Gastroesophageal sphincter (tissue), 4 donors: ENCODE measurements around the gene SPTB. TPM values are rescaled to one million over a fixed set of nuclear protein-coding genes. Genes with fewer than 3 reads are reported as not detected.

ENCODE experiments used
- ATAC-seq: fragments of 150-250 bp; one replicate; pipeline ENCODE4 v1.9.1; 2016; ENCODE audit warnings: mild to moderate bottlenecking, moderate library complexity
- H3K27ac ChIP-seq, 4 donors: fragments of 200-600 bp; sonication (generic) in 3 of 4; 1 replicate in 3 of 4; 2 replicates in 1 of 4; pipeline ENCODE4 v1.5.1; 2016 to 2019
- H3K27me3 ChIP-seq: fragments of 200-600 bp; sonication (generic); one replicate; pipeline ENCODE4 v1.5.1; 2019
- H3K36me3 ChIP-seq, 2 donors: fragments of 200-600 bp; sonication (generic); one replicate each; pipeline ENCODE4 v1.5.1; 2019; ENCODE audit warnings: control low read depth in 1 of 2
- H3K4me1 ChIP-seq, 3 donors: fragments of 200-600 bp; sonication (generic); 1 replicate in 2 of 3; 2 replicates in 1 of 3; pipeline ENCODE4 v1.5.1; 2016 to 2019; ENCODE audit warnings: control low read depth in 2 of 3
- H3K4me3 ChIP-seq, 2 donors: fragments of 200-600 bp; sonication (generic); one replicate each; pipeline ENCODE4 v1.5.1; 2019; ENCODE audit warnings: mild to moderate bottlenecking in 1 of 2, moderate library complexity in 1 of 2
- H3K9me3 ChIP-seq, 3 donors: fragments of 200-600 bp; sonication (generic); one replicate each; pipeline ENCODE4 v1.5.1; 2017 to 2019; ENCODE audit warnings: control low read depth in 2 of 3
- CTCF ChIP-seq, 4 experiments: fragments of 200-600 bp in 2 of 4; fragments of 450-650 bp in 2 of 4; sonication (generic) in 1 of 4; IDR thresholded peaks; one replicate each; pipeline ENCODE4 v1.5.1; 2017 to 2019; ENCODE audit warnings: antibody characterized with exemption in 4 of 4, mild to moderate bottlenecking in 2 of 4, moderate library complexity in 2 of 4
- EP300 ChIP-seq: sonication (generic); formaldehyde crosslinking; IDR thresholded peaks from one replicate; pipeline ENCODE4 v1.6.1; 2017; ENCODE audit warnings: antibody characterized with exemption, mild to moderate bottlenecking
- POLR2A ChIP-seq, 2 donors: fragments of 450-650 bp; IDR thresholded peaks; one replicate each; pipeline ENCODE4 v1.6.1; 2017; ENCODE audit warnings: antibody characterized with exemption in 2 of 2, mild to moderate bottlenecking in 2 of 2, moderate library complexity in 1 of 2
- POLR2AphosphoS5 ChIP-seq: sonication (generic); formaldehyde crosslinking; IDR thresholded peaks from one replicate; pipeline ENCODE4 v1.6.1; 2017; ENCODE audit warnings: antibody characterized with exemption
- WGBS, 2 donors: methylation state at CpG; one replicate each; pipeline ENCODE4 v1.1.5; 2018; ENCODE audit warnings: low coverage in 1 of 2; 5-methylcytosine and 5-hydroxymethylcytosine counted together
- total RNA-seq, 4 donors: library from RNA; depleted of rRNA; stranded (reverse); fragments of >200 nt; gene quantifications; one replicate each; pipeline ENCODE4 v1.1.0, GENCODE V29; 2016

The SPTB gene
- total RNA-seq, 4 donors from 2014 or later, result 0.62 to 3.1 (median 1.0) TPM

- Histone ChIP-seq H3K9me3 (no peaks in the 10 kb centered on the region), H3K4me3 (no peak overlapping the region), H3K4me1 (peaks cover 0 to 2% (median 0%) of the 10 kb centered on the region in 3 donors), H3K36me3 (no peaks in the 10 kb centered on the region), H3K27me3 (no peaks in the 10 kb centered on the region), H3K27ac (no peak overlapping the region)
- TF ChIP-seq EP300 (no peak), POLR2A (IDR thresholded peaks at IDR 0.05) (no peak), POLR2AphosphoS5 (no peak), CTCF (IDR thresholded peaks at IDR 0.05) (no peak)
- WGBS, 2 donors, result 80 to 84% methylated on average over 1 to 8 of the region's 9 CpGs
- no peak for ATAC-seq
Measured at GRCh38 chr14:64818151-64818550, 61.6 kb downstream of the SPTB start.

GRCh38 chr14:64817631-64818030 lies 62.1 kb downstream of the SPTB start:
- TF ChIP-seq POLR2AphosphoS5 (no peak), POLR2A (IDR thresholded peaks at IDR 0.05) (no peak), CTCF (IDR thresholded peaks at IDR 0.05) (no peak), EP300 (no peak)
- WGBS, 2 donors, result no CpG with 5 or more reads among the region's 3 CpGs

GRCh38 chr14:64816221-64816783 lies 63.4 kb downstream of the SPTB start:
- no peak for ATAC-seq
- WGBS, 2 donors, result 73 to 100% methylated on average over 3 to 5 of the region's 6 CpGs
- Histone ChIP-seq H3K27ac (no peak overlapping the region), H3K4me1 (no peaks in the 10 kb centered on the region), H3K36me3 (no peaks in the 10 kb centered on the region), H3K9me3 (no peaks in the 10 kb centered on the region), H3K4me3 (no peak overlapping the region), H3K27me3 (no peaks in the 10 kb centered on the region)
- no peak for TF ChIP-seq POLR2A (IDR thresholded peaks at IDR 0.05)
- TF ChIP-seq EP300, result no peak
- TF ChIP-seq CTCF (IDR thresholded peaks at IDR 0.05), result no peak
- TF ChIP-seq POLR2AphosphoS5, result no peak

More at GRCh38 chr14:64817631-64818030, 62.1 kb downstream of the SPTB start:
- ATAC-seq, result no peak
- Histone ChIP-seq H3K27me3 (no peaks in the 10 kb centered on the region), H3K36me3 (no peaks in the 10 kb centered on the region), H3K27ac (no peak overlapping the region), H3K4me1 (no peaks in the 10 kb centered on the region), H3K4me3 (no peak overlapping the region), H3K9me3 (no peaks in the 10 kb centered on the region)

- no peak overlapping the region for H3K27ac ChIP-seq
- TF ChIP-seq CTCF (IDR thresholded peaks at IDR 0.05) (no peak), POLR2AphosphoS5 (no peak), EP300 (no peak), POLR2A (IDR thresholded peaks at IDR 0.05) (no peak)
- H3K4me1 ChIP-seq, result no peaks in the 10 kb centered on the region
- no peak for ATAC-seq
- H3K36me3 ChIP-seq, result no peaks in the 10 kb centered on the region
- no peaks in the 10 kb centered on the region for H3K27me3 ChIP-seq
- WGBS, 2 donors, result 83 to 84% methylated on average over 5 of the region's 7 CpGs
- H3K4me3 ChIP-seq, result no peak overlapping the region
- H3K9me3 ChIP-seq, result no peaks in the 10 kb centered on the region
Measured at GRCh38 chr14:64815257-64815656, 64.5 kb downstream of the SPTB start.

- 20 to 39% methylated on average over 7 to 8 of the region's 8 CpGs for WGBS, 2 donors
Measured at GRCh38 chr14:64812412-64812811, 67.3 kb downstream of the SPTB start.

More at GRCh38 chr14:64812412-64812811, 67.3 kb downstream of the SPTB start:
- no peak for TF ChIP-seq EP300
- no peak for TF ChIP-seq CTCF (IDR thresholded peaks at IDR 0.05)
- no peak for TF ChIP-seq POLR2A (IDR thresholded peaks at IDR 0.05)
- TF ChIP-seq POLR2AphosphoS5, result no peak
- H3K27ac ChIP-seq, result no peak overlapping the region
- no peak for ATAC-seq
- H3K27me3 ChIP-seq, result no peaks in the 10 kb centered on the region
- no peaks in the 10 kb centered on the region for H3K9me3 ChIP-seq
- H3K4me1 ChIP-seq, result peaks cover 0 to 4% (median 0%) of the 10 kb centered on the region in 3 donors
- H3K36me3 ChIP-seq, result no peaks in the 10 kb centered on the region
- H3K4me3 ChIP-seq, result no peak overlapping the region
